GM12878 (cell line): ENCODE results near the gene DERL2. TPM values are rescaled to one million over a fixed set of nuclear protein-coding genes. Genes with fewer than 3 reads are reported as not detected.

Experiments used
- ATAC-seq: fragments of 200-7000 bp; cut with Tn5 transposase; 3 replicates; pipeline ENCODE4 v1.9.1; 2020; ENCODE audit warnings: mild to moderate bottlenecking, moderate library complexity
- BruUV-seq: library from RNA; stranded (reverse); fragments of 400-500 nt; replicated peaks from 2 replicates; lab custom pipeline; 2021; lab: Mats Ljungman, UMichigan
- CTCF ChIA-PET: fragments of 300-600 bp; sonication (Branson Sonifier 250); formaldehyde crosslinking; extraction: SDS; loops from one replicate; lab custom pipeline; 2021; ENCODE audit warnings: inconsistent platforms; lab: Yijun Ruan, JAX
- POLR2A ChIA-PET: fragments of 350-600 bp; formaldehyde crosslinking; extraction: SDS; loops from one replicate; lab custom pipeline; 2021; ENCODE audit warnings: inconsistent platforms; lab: Charles Lee
- RAD21 ChIA-PET: fragments of 300-600 bp; sonication (Branson Sonifier 250); formaldehyde crosslinking; loops from one replicate; lab custom pipeline; 2023; ENCODE audit warnings: antibody characterized with exemption; ENCODE audit not compliant: unreplicated experiment; lab: Charles Lee
- SMC1A ChIA-PET: fragments of 300-600 bp; sonication (Branson Sonifier 250); formaldehyde crosslinking; loops from one replicate; lab custom pipeline; 2023; ENCODE audit not compliant: unreplicated experiment, uncharacterized antibody; lab: Charles Lee
- DNase-seq: peaks from one replicate; pipeline ENCODE4 v3.0.0-alpha.2; 2011; ENCODE audit warnings: low read depth, low spot score
- FAIRE-seq: peaks from 3 replicates; lab custom pipeline; 2011; peaks lifted over from hg19 to GRCh38; lab: Jason Lieb, UNC
- H2AFZ ChIP-seq: 2 replicates; pipeline ENCODE4 v1.6.0; 2011; ENCODE audit warnings: low read depth, low read length, control low read depth; ENCODE audit not compliant: control insufficient read depth
- H3K27ac ChIP-seq: 2 replicates; pipeline ENCODE4 v1.5.1; 2011; ENCODE audit warnings: control low read depth; ENCODE audit not compliant: control insufficient read depth, insufficient read depth
- H3K27me3 ChIP-seq, 2 experiments: replicated peaks in 1 of 2; 2 replicates each; pipeline versions ENCODE4 v1.6.0 to v1.6.1; 2011; ENCODE audit warnings: low read length in 1 of 2; ENCODE audit not compliant: control insufficient read depth in 2 of 2, insufficient read depth in 2 of 2
- H3K36me3 ChIP-seq, 2 experiments: 2 replicates each; pipeline ENCODE4 v1.5.1; 2011; ENCODE audit warnings: low read length in 1 of 2; ENCODE audit not compliant: control insufficient read depth in 2 of 2, insufficient read depth in 2 of 2
- H3K4me1 ChIP-seq: 2 replicates; pipeline ENCODE4 v1.6.1; 2011; ENCODE audit warnings: mild to moderate bottlenecking, low read length, moderate library complexity, mixed read lengths; ENCODE audit not compliant: control insufficient read depth, insufficient read depth
- H3K4me2 ChIP-seq: 2 replicates; pipeline ENCODE4 v1.6.0; 2011; ENCODE audit warnings: control low read depth; ENCODE audit not compliant: control insufficient read depth, insufficient read depth
- H3K4me3 ChIP-seq: fragments of 200-600 bp; sonication (generic); 2 replicates; pipeline ENCODE4 v1.5.1; 2016
- H3K79me2 ChIP-seq: 2 replicates; pipeline ENCODE4 v1.6.0; 2011; ENCODE audit warnings: low read length; ENCODE audit not compliant: control insufficient read depth, insufficient read depth
- H3K9ac ChIP-seq: 2 replicates; pipeline ENCODE4 v1.8.0; 2011; ENCODE audit warnings: low read length, control low read depth, mixed read lengths; ENCODE audit not compliant: control insufficient read depth, insufficient read depth
- H3K9me3 ChIP-seq: replicated peaks from 3 replicates; pipeline ENCODE4 v1.5.1; 2011; ENCODE audit warnings: mild to moderate bottlenecking, low read length; ENCODE audit not compliant: control insufficient read depth, insufficient read depth
- H4K20me1 ChIP-seq: 2 replicates; pipeline ENCODE4 v1.6.0; 2011; ENCODE audit not compliant: control insufficient read depth, insufficient read depth
- BMI1 ChIP-seq: fragments of 450-650 bp; IDR thresholded peaks from 2 replicates; pipeline ENCODE4 v1.6.1; 2016; ENCODE audit warnings: mild to moderate bottlenecking, moderate library complexity, borderline replicate concordance
- BRCA1 ChIP-seq: IDR thresholded peaks from 2 replicates; pipeline ENCODE4 v1.6.1; 2011; ENCODE audit warnings: low read depth, low read length, improper control_type of control experiment
- ELK1 ChIP-seq: IDR thresholded peaks from 2 replicates; pipeline ENCODE4 v1.6.1; 2012; ENCODE audit warnings: low read depth, low read length, improper control_type of control experiment
- ESRRA ChIP-seq: IDR thresholded peaks from 2 replicates; pipeline ENCODE4 v1.6.1; 2012; ENCODE audit warnings: mild to moderate bottlenecking, low read length, improper control_type of control experiment
- JUND ChIP-seq: IDR thresholded peaks from 2 replicates; pipeline ENCODE4 v1.6.1; 2012; ENCODE audit warnings: low read depth, mild to moderate bottlenecking, low read length, improper control_type of control experiment, moderate library complexity
- MAX ChIP-seq: IDR thresholded peaks from 2 replicates; pipeline ENCODE4 v1.6.1; 2012; ENCODE audit warnings: low read depth, low read length, improper control_type of control experiment
- MTA3 ChIP-seq: IDR thresholded peaks from 2 replicates; pipeline ENCODE4 v1.6.1; 2012; ENCODE audit warnings: low read length, inconsistent platforms, borderline replicate concordance
- MXI1 ChIP-seq: fragments of 150-350 bp; IDR thresholded peaks from 2 replicates; pipeline ENCODE4 v1.6.1; 2011; ENCODE audit warnings: low read depth, mild to moderate bottlenecking, inconsistent platforms, low read length, improper control_type of control experiment
- NFYB ChIP-seq: IDR thresholded peaks from 2 replicates; pipeline ENCODE4 v1.6.1; 2011; ENCODE audit warnings: low read depth, mild to moderate bottlenecking, low read length, improper control_type of control experiment, moderate library complexity; ENCODE audit not compliant: insufficient read depth
- POLR2A ChIP-seq: IDR thresholded peaks from 2 replicates; pipeline ENCODE4 v1.6.1; 2011; ENCODE audit warnings: low read depth, mild to moderate bottlenecking, low read length
- REST ChIP-seq: IDR thresholded peaks from 2 replicates; pipeline ENCODE4 v1.6.1; 2012; ENCODE audit warnings: mild to moderate bottlenecking, low read depth, low read length
- SMAD5 ChIP-seq: IDR thresholded peaks from 2 replicates; pipeline ENCODE4 v1.6.1; 2016; ENCODE audit warnings: antibody characterized with exemption, low read depth
- STAT3 ChIP-seq: IDR thresholded peaks from 2 replicates; pipeline ENCODE4 v1.6.1; 2011; ENCODE audit warnings: low read depth, low read length, improper control_type of control experiment
- ZNF207 ChIP-seq: fragments of 450-650 bp; IDR thresholded peaks from 2 replicates; pipeline ENCODE4 v1.6.1; 2014; ENCODE audit warnings: antibody characterized with exemption, mild to moderate bottlenecking, borderline replicate concordance
- WGBS: methylation state at CpG from one replicate; pipeline ENCODE4 v1.1.6; 2016; ENCODE audit warnings: low lambda C conversion rate; ENCODE audit not compliant: insufficient replicate concordance, insufficient coverage; ENCODE audit errors: missing lambda C conversion rate; 5-methylcytosine and 5-hydroxymethylcytosine counted together
- in situ Hi-C: fragments of 300-500 bp; cut with MboI; formaldehyde crosslinking; loops from 9 replicates; pipeline ENCODE4 v1.14.3; 2018; ENCODE audit warnings: mixed read lengths
- intact Hi-C: fragments of 100-400 bp; cut with micrococcal nuclease; formaldehyde crosslinking; loops from one replicate; pipeline ENCODE4 v1.14.2; 2022; ENCODE audit not compliant: unreplicated experiment
- polyA plus RNA-seq, 11 experiments: library from polyadenylated mRNA; depleted of rRNA in 4 of 11; unstranded in 6 of 11; stranded (reverse) in 5 of 11; fragments of >200 nt; fragmentation: Nextera tagmentation in 4 of 11; fragmentation: Illumina TruSeq in 1 of 11; extraction: Ambion mirVana in 4 of 11; extraction: Trizol in 1 of 11; gene quantifications; 1 replicate in 1 of 11; 2 replicates in 10 of 11; pipeline versions ENCODE4 v1.2.1 to v1.2.3, GENCODE V29; 2011 to 2016; ENCODE audit warnings: inconsistent platforms in 2 of 11, missing spikeins in 2 of 11, low read depth in 1 of 11
- total RNA-seq, 4 experiments: library from RNA; depleted of rRNA in 3 of 4; stranded (reverse); fragments of >200 nt in 3 of 4; fragmentation: Illumina TruSeq in 1 of 4; extraction: Trizol in 1 of 4; gene quantifications; 2 replicates each; pipeline versions ENCODE4 v1.2.1 to v1.2.3, GENCODE V29; 2013 to 2021

DERL2 gene
- total and polyA plus RNA-seq, 10 of the 15 experiments (the other 5 are each of a cell fraction or from before 2014, with no cell fraction given): 40.5 to 236 (median 69.3) TPM

GRCh38 chr17:5500589-5501391 is 14.8 kb upstream of the DERL2 start (continued):
- TF ChIP-seq ESRRA: no peak
- no peak for TF ChIP-seq ZNF207
- TF ChIP-seq BRCA1: no peak
- no peak for TF ChIP-seq MTA3
- TF ChIP-seq MXI1: 0 out of 2 replicates have a peak, but pooled peaks have one; percentile 16
- peak; percentile 90 for TF ChIP-seq BMI1

GRCh38 chr17:5500247-5500588 is 14.2 kb upstream of the DERL2 start:
- intact Hi-C loops (no loop called here), in situ Hi-C loops (no loop called here)
- Histone ChIP-seq H3K4me3 (peak overlapping the region; percentile 69), H3K4me2 (peak overlapping the region; percentile 76), H2AFZ (no peak overlapping the region; the same call in 1 of the 2 replicates), H3K36me3 (no peaks in the 10 kb centered on the region), H3K79me2 (no peaks in the 10 kb centered on the region), H3K4me1 (no peaks in the 10 kb centered on the region), H3K9me3 (no peaks in the 10 kb centered on the region), H4K20me1 (no peaks in the 10 kb centered on the region), H3K27me3 (peaks cover 0 to 2% of the 10 kb centered on the region in 2 experiments; a peak in 2 of 4 replicates), H3K9ac (no peak overlapping the region), H3K27ac (no peak overlapping the region)
- 11% methylated on average over 18 of the region's 18 CpGs for WGBS
- ChIA-PET RAD21 (no interaction called here), POLR2A (no interaction called here), CTCF (no interaction called here), SMC1A (no interaction called here)
- FAIRE-seq: no peak
- BruUV-seq: no TSS peak
- no peak for ATAC-seq
- DNase-seq: no peak
- TF ChIP-seq ELK1 (no peak), STAT3 (no peak), JUND (no peak), REST (no peak), MAX (no peak), NFYB (no peak), SMAD5 (no peak), POLR2A (no peak)
